Endothelial cell of umbilical vein (primary cell): ENCODE data around the gene CMC4.

Experiments used
- CTCF ChIP-seq, 2 donors: IDR thresholded peaks; 1 replicate in 1 of 2; 2 replicates in 1 of 2; pipeline ENCODE4 v1.5.1; 2011; ENCODE audit warnings: low read length in 2 of 2, mild to moderate bottlenecking in 2 of 2, moderate library complexity in 2 of 2, control low read depth in 1 of 2, inconsistent platforms in 1 of 2, low read depth in 1 of 2; ENCODE audit not compliant: insufficient read depth in 1 of 2; ENCODE audit errors: extremely low read depth in 1 of 2
- EZH2 ChIP-seq: IDR thresholded peaks from 2 replicates; pipeline ENCODE4 v1.6.1; 2012; ENCODE audit warnings: borderline replicate concordance, low read depth, mild to moderate bottlenecking, moderate library complexity, low read length, inconsistent platforms; ENCODE audit not compliant: severe bottlenecking
- FOS ChIP-seq: IDR thresholded peaks from 2 replicates; pipeline ENCODE4 v1.6.1; 2011; ENCODE audit warnings: mild to moderate bottlenecking, low read length, moderate library complexity, borderline replicate concordance; ENCODE audit not compliant: insufficient read depth
- GATA2 ChIP-seq: IDR thresholded peaks from 2 replicates; pipeline ENCODE4 v1.7.0; 2011; ENCODE audit warnings: low read depth, mild to moderate bottlenecking, moderate library complexity, mixed read lengths, low read length; ENCODE audit not compliant: insufficient read length, insufficient read depth
- POLR2AphosphoS5 ChIP-seq: IDR thresholded peaks from 2 replicates; pipeline ENCODE4 v1.6.1; 2012; ENCODE audit warnings: low read depth, mild to moderate bottlenecking, control low read depth, low read length, moderate library complexity; ENCODE audit not compliant: insufficient read depth

GRCh38 chrX:155061760-155062159, 9.2 kb downstream of the CMC4 start:
- TF ChIP-seq POLR2AphosphoS5 (no peak), CTCF (IDR thresholded peaks at IDR 0.05; ENCODE audit: extremely low read depth in 1 of 2, insufficient read depth in 1 of 2, low read depth in 1 of 2, low read length in 2 of 2) (no peak), FOS (no peak), GATA2 (no peak), EZH2 (no peak)
